Uterus (tissue), 2 donors: Measurements from ENCODE around the gene CADM4.

Experiments
- POLR2A ChIP-seq, 2 donors: fragments of 450-650 bp; IDR thresholded peaks; one replicate each; pipeline ENCODE4 v1.6.1; 2016; ENCODE audit warnings: antibody characterized with exemption in 2 of 2, mild to moderate bottlenecking in 1 of 2, moderate library complexity in 1 of 2
- TF ChIP-seq, protein P1 (sequence below), 4 experiments: fragments of 200-600 bp in 2 of 4; fragments of 450-650 bp in 2 of 4; sonication (generic) in 2 of 4; IDR thresholded peaks; one replicate each; pipeline ENCODE4 v1.5.1; 2016 to 2019; ENCODE audit warnings: antibody characterized with exemption in 4 of 4, mild to moderate bottlenecking in 2 of 4, moderate library complexity in 1 of 4

DNA sequence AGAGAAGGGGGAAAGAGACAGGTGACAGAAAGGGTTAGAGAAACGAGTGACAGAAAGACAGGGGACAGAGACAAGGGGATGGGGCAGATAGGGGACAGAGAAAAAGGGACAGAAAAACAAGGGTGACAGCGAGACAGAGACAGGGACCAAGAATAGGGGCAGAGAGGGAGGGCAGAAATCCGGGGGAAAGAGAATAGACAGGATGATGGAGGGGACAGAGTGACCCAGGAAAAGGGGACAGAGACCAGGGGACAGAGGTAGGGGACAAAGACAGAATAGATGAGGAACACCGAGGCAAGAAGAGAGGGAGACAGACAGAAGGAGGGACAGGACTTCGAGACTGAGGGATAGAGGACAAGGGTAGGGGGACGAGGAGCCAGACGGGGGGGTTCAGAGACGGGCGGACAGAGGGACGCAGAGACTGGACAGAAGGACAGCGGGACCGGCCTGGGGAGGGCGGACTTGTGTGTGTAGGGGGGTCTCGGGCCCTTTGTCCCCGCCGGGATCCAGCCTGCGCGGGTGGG, 593 bp downstream of the CADM4 start:
- TF ChIP-seq, protein P1, sequence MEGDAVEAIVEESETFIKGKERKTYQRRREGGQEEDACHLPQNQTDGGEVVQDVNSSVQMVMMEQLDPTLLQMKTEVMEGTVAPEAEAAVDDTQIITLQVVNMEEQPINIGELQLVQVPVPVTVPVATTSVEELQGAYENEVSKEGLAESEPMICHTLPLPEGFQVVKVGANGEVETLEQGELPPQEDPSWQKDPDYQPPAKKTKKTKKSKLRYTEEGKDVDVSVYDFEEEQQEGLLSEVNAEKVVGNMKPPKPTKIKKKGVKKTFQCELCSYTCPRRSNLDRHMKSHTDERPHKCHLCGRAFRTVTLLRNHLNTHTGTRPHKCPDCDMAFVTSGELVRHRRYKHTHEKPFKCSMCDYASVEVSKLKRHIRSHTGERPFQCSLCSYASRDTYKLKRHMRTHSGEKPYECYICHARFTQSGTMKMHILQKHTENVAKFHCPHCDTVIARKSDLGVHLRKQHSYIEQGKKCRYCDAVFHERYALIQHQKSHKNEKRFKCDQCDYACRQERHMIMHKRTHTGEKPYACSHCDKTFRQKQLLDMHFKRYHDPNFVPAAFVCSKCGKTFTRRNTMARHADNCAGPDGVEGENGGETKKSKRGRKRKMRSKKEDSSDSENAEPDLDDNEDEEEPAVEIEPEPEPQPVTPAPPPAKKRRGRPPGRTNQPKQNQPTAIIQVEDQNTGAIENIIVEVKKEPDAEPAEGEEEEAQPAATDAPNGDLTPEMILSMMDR (IDR thresholded peaks at IDR 0.05), result no peak
- TF ChIP-seq POLR2A (IDR thresholded peaks at IDR 0.05), result no peak
